Measurements from ENCODE around the gene JADE3.

Gene JADE3

GRCh38 chrX:46912603-46913491 lies 626 bp downstream of the JADE3 start:
- TF ChIP-seq CTCF (IDR thresholded peaks at IDR 0.05; ENCODE audit: borderline replicate concordance, insufficient read depth, low read depth, low read length): peak; percentile 58

GRCh38 chrX:46913667-46914066 lies 1.4 kb downstream of the JADE3 start:
- no peak overlapping the region for H3K4me3 ChIP-seq (ENCODE audit: low read depth, low read length)
- no peak for TF ChIP-seq CTCF (IDR thresholded peaks at IDR 0.05; ENCODE audit: borderline replicate concordance, insufficient read depth, low read depth, low read length)

More at GRCh38 chrX:46912603-46913491, 626 bp downstream of the JADE3 start:
- peak overlapping the region; percentile 14 for H3K4me3 ChIP-seq (ENCODE audit: low read depth, low read length)

GRCh38 chrX:46916273-46916672 lies 4.1 kb downstream of the JADE3 start:
- H3K4me3 ChIP-seq (ENCODE audit: low read depth, low read length): no peak overlapping the region
- no peak for TF ChIP-seq CTCF (IDR thresholded peaks at IDR 0.05; ENCODE audit: borderline replicate concordance, insufficient read depth, low read depth, low read length)

GRCh38 chrX:46917622-46918021 lies 5.4 kb downstream of the JADE3 start:
- no peak for TF ChIP-seq CTCF (IDR thresholded peaks at IDR 0.05; ENCODE audit: borderline replicate concordance, insufficient read depth, low read depth, low read length)

GRCh38 chrX:46918434-46918833 lies 6.2 kb downstream of the JADE3 start:
- TF ChIP-seq CTCF (IDR thresholded peaks at IDR 0.05; ENCODE audit: borderline replicate concordance, insufficient read depth, low read depth, low read length): no peak
- H3K4me3 ChIP-seq (ENCODE audit: low read depth, low read length): no peak overlapping the region

More at GRCh38 chrX:46917622-46918021, 5.4 kb downstream of the JADE3 start:
- no peak overlapping the region for H3K4me3 ChIP-seq (ENCODE audit: low read depth, low read length)

GRCh38 chrX:46920235-46920634 lies 8.0 kb downstream of the JADE3 start:
- no peak overlapping the region for H3K4me3 ChIP-seq (ENCODE audit: low read depth, low read length)
- TF ChIP-seq CTCF (IDR thresholded peaks at IDR 0.05; ENCODE audit: borderline replicate concordance, insufficient read depth, low read depth, low read length): no peak

GRCh38 chrX:46922611-46923010 lies 10.4 kb downstream of the JADE3 start:
- no peak for TF ChIP-seq CTCF (IDR thresholded peaks at IDR 0.05; ENCODE audit: borderline replicate concordance, insufficient read depth, low read depth, low read length)
- no peak overlapping the region for H3K4me3 ChIP-seq (ENCODE audit: low read depth, low read length)

Measured in GM12875 (cell line).